GM23248 (cell line): ENCODE data around the gene UBR3. TPM values are rescaled to one million over a fixed set of nuclear protein-coding genes. Genes with fewer than 3 reads are reported as not detected.
A peak's percentile ranks its signal among the peaks of the same experiment; 100 is the strongest.
"Not testable (repeated sequence)": the region's sequence is repeated elsewhere in the genome, so short reads cannot be mapped to it uniquely, and the experiment has no call there.

ENCODE experiments used
- DNase-seq: peaks from one replicate; pipeline ENCODE4 v3.0.0-alpha.2; 2015
- H2AFZ ChIP-seq: fragments of 200-600 bp; sonication (generic); 2 replicates; pipeline ENCODE4 v1.6.1; 2016; ENCODE audit warnings: antibody characterized with exemption
- H3F3A ChIP-seq: fragments of 200-600 bp; sonication (generic); 2 replicates; pipeline ENCODE4 v1.6.1; 2016; ENCODE audit warnings: mild to moderate bottlenecking, antibody characterized with exemption, mixed run types; ENCODE audit not compliant: insufficient read depth
- H3K27ac ChIP-seq: fragments of 200-600 bp; sonication (generic); 2 replicates; pipeline ENCODE4 v1.5.1; 2016; ENCODE audit warnings: mild to moderate bottlenecking
- H3K27me3 ChIP-seq: fragments of 200-600 bp; sonication (generic); replicated peaks from 2 replicates; pipeline ENCODE4 v1.6.1; 2016; ENCODE audit warnings: mild to moderate bottlenecking; ENCODE audit not compliant: insufficient read depth
- H3K36me3 ChIP-seq: fragments of 200-600 bp; sonication (generic); 2 replicates; pipeline ENCODE4 v1.6.1; 2016; ENCODE audit warnings: low read depth, mild to moderate bottlenecking
- H3K4me1 ChIP-seq: fragments of 200-600 bp; sonication (generic); 2 replicates; pipeline ENCODE4 v1.6.1; 2016; ENCODE audit warnings: mild to moderate bottlenecking; ENCODE audit not compliant: insufficient read depth
- H3K4me2 ChIP-seq: fragments of 200-600 bp; sonication (generic); one replicate; pipeline ENCODE4 v1.6.1; 2016; ENCODE audit warnings: mild to moderate bottlenecking; ENCODE audit not compliant: unreplicated experiment
- H3K4me3 ChIP-seq: fragments of 200-600 bp; sonication (generic); 2 replicates; pipeline ENCODE4 v1.5.1; 2016; ENCODE audit warnings: mild to moderate bottlenecking
- H3K79me2 ChIP-seq: fragments of 200-600 bp; sonication (generic); 2 replicates; pipeline ENCODE4 v1.6.1; 2016; ENCODE audit warnings: mild to moderate bottlenecking; ENCODE audit not compliant: insufficient read depth
- H3K9ac ChIP-seq: fragments of 200-600 bp; sonication (generic); 2 replicates; pipeline ENCODE4 v1.6.1; 2016; ENCODE audit warnings: mild to moderate bottlenecking
- H3K9me2 ChIP-seq: fragments of 200-600 bp; sonication (generic); 2 replicates; pipeline ENCODE4 v1.6.1; 2016; ENCODE audit warnings: mixed run types, mild to moderate bottlenecking, moderate library complexity; ENCODE audit not compliant: insufficient read depth
- H3K9me3 ChIP-seq: fragments of 200-600 bp; sonication (generic); one replicate; pipeline ENCODE4 v1.6.1; 2017; ENCODE audit warnings: low read depth
- H4K20me1 ChIP-seq: fragments of 200-600 bp; sonication (generic); 2 replicates; pipeline ENCODE4 v1.6.0; 2016; ENCODE audit not compliant: insufficient read depth
- EZH2 ChIP-seq: fragments of 200-600 bp; sonication (generic); IDR thresholded peaks from 2 replicates; pipeline ENCODE4 v1.6.1; 2018; ENCODE audit warnings: antibody characterized with exemption, mild to moderate bottlenecking; ENCODE audit not compliant: insufficient read depth, poor library complexity, severe bottlenecking
- EZH2phosphoT487 ChIP-seq: fragments of 200-600 bp; sonication (generic); IDR thresholded peaks from 2 replicates; pipeline ENCODE4 v1.6.1; 2018; ENCODE audit warnings: antibody characterized with exemption, moderate library complexity, mild to moderate bottlenecking, low read depth; ENCODE audit not compliant: insufficient read depth
- WGBS, 2 experiments: methylation state at CpG; one replicate each; pipeline ENCODE4 v1.1.6; 2015 to 2017; ENCODE audit warnings: low lambda C conversion rate in 2 of 2, low coverage in 1 of 2; ENCODE audit errors: missing lambda C conversion rate in 2 of 2; 5-methylcytosine and 5-hydroxymethylcytosine counted together
- in situ Hi-C: fragments of 300-500 bp; cut with MboI; formaldehyde crosslinking; loops from 2 replicates; pipeline ENCODE4 v1.15.0; 2020
- polyA plus RNA-seq: library from polyadenylated mRNA; unstranded; fragments of >200 nt; fragmentation: Nextera tagmentation; extraction: Ambion mirVana; gene quantifications from 2 replicates; pipeline ENCODE4 v1.2.1, GENCODE V29; 2016
- total RNA-seq: library from RNA; depleted of rRNA; stranded (reverse); fragments of >200 nt; shearing (Covaris generic); gene quantifications from 2 replicates; pipeline ENCODE4 v1.2.3, GENCODE V29; 2014

The UBR3 gene
- total and polyA plus RNA-seq, 2 experiments from 2014 or later = 8.9 to 22.4 TPM

DNA sequence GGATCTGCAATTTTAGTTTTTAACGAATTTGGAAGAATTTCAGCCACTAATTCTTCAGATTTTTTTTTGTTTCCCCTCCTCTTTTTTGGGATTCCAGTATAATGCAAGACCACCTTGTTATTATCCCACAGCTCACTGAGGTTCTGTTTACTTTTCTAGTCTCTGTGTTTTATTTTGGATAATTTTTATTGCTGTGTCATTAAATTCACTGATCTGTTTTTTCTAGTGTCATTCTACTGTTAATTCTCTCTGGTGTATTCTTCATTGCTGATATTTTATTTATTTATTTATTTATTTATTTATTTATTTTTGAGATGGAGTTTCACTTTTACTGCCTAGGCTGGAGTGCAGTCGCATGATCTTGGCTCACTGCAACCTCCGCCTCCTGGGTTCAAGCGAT is 32.2 kb downstream of the UBR3 start:
- Histone ChIP-seq H3K9ac (no peak overlapping the region), H3K27me3 (no peaks in the 10 kb centered on the region), H3K4me2 (no peak overlapping the region), H3K36me3 (no peaks in the 10 kb centered on the region), H2AFZ (no peak overlapping the region), H4K20me1 (no peaks in the 10 kb centered on the region), H3K27ac (no peak overlapping the region), H3K9me3 (peaks cover 3% of the 10 kb centered on the region), H3K9me2 (no peaks in the 10 kb centered on the region), H3K4me1 (no peaks in the 10 kb centered on the region), H3K79me2 (peaks cover 91% of the 10 kb centered on the region), H3K4me3 (no peak overlapping the region), H3F3A (no peaks in the 10 kb centered on the region)
- DNase-seq = no peak
- in situ Hi-C loops = no loop called here
- no peak for TF ChIP-seq EZH2phosphoT487
- 95 to 99% methylated on average over 4 of the region's 4 CpGs for whole genome bisulfite sequencing, 2 experiments

DNA sequence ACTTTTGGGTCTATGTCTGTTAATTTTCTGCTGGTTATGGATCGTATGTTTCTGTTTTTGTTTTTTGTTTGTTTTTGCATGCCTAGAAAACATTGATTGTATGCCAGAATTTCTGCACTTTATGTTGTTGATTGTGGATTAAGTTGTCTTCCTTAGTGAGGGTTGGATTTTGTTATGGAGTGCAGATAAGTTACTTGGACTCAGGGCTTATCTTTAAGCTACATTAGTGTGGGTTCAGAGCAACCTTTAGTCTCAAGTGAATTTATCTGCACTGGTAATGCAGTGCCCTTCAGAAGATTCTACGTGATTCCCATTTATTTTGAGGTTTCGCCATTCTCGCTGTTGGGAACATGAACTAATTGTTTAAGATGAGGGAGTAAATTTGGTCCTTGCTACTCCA is 32.9 kb downstream of the UBR3 start:
- Histone ChIP-seq H3K4me3 (no peak overlapping the region), H3K4me2 (no peak overlapping the region), H3K27ac (no peak overlapping the region), H3K9me2 (no peaks in the 10 kb centered on the region), H3F3A (no peaks in the 10 kb centered on the region), H3K9ac (no peak overlapping the region), H4K20me1 (0 out of 2 replicates have a peak, but pooled peaks cover under 1% of the 10 kb centered on the region), H3K36me3 (no peaks in the 10 kb centered on the region), H3K4me1 (no peaks in the 10 kb centered on the region; the same call in 1 of the 2 replicates), H2AFZ (no peak overlapping the region), H3K27me3 (no peaks in the 10 kb centered on the region), H3K9me3 (peaks cover 3% of the 10 kb centered on the region), H3K79me2 (peaks cover 91% of the 10 kb centered on the region)
- no peak for DNase-seq
- in situ Hi-C loops = no loop called here
- 91 to 92% methylated on average over 4 of the region's 4 CpGs for WGBS, 2 experiments
- no peak for TF ChIP-seq EZH2
- no peak for TF ChIP-seq EZH2phosphoT487

DNA sequence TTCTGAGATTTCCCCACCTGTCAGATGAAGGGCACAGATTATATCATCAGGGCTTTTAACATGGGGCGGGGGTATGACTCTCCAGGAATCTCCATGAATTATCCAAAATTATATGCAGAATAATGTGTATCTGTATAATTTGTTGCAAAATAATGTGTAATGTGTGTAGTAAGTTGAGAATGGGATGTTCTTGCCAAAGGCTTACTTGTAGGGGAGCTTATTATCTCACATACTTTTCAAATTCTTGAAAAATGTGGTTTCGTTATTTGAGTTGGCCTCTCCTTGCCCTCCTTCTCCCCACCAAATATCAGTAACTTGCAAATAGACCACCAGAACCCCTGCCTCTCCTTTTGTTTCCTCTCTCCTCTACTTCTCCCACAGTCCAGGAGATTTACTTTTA is 35.6 kb downstream of the UBR3 start:
- peaks cover 3% of the 10 kb centered on the region for H3K9me3 ChIP-seq
- H3K4me3 ChIP-seq = no peak overlapping the region
- no peak overlapping the region for H3K9ac ChIP-seq
- H4K20me1 ChIP-seq = 0 out of 2 replicates have a peak, but pooled peaks cover 4% of the 10 kb centered on the region
- no peaks in the 10 kb centered on the region for H3F3A ChIP-seq
- TF ChIP-seq EZH2 = no peak
- no peak for TF ChIP-seq EZH2phosphoT487
- H3K9me2 ChIP-seq = no peaks in the 10 kb centered on the region
- DNase-seq = no peak
- H3K27me3 ChIP-seq = no peaks in the 10 kb centered on the region
- peaks cover 5% of the 10 kb centered on the region for H3K4me1 ChIP-seq
- H3K27ac ChIP-seq = no peak overlapping the region
- peaks cover 100% of the 10 kb centered on the region for H3K79me2 ChIP-seq
- WGBS, 2 experiments = 79 to 81% methylated on average over 2 of the region's 2 CpGs
- in situ Hi-C loops = no loop called here
- no peak overlapping the region for H3K4me2 ChIP-seq
- no peaks in the 10 kb centered on the region for H3K36me3 ChIP-seq
- H2AFZ ChIP-seq = no peak overlapping the region

DNA sequence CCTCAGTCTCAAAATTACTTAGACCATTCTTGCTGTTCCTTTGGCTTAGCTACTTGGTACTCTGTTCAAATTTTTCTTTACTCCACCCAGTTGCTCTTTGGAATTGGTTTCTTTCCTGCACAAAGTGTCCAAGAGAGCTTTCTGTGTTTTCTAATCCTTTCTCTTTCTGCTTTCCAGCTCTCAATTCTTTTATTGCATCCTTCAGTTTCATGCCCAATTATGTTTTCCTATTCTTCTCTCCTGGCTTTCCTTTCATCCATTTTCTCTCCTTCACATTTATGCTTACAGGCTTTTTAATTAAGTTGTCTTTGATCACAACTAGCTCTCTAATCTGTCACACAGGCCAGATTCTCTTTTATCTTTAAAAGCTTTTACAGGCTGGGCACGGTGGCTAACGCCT is 38.2 kb downstream of the UBR3 start:
- no peaks in the 10 kb centered on the region for H3F3A ChIP-seq
- 0 out of 2 replicates have a peak, but pooled peaks cover 4% of the 10 kb centered on the region for H4K20me1 ChIP-seq
- peak overlapping the region; percentile 1 for H3K4me2 ChIP-seq
- H3K27ac ChIP-seq = no peak overlapping the region
- H3K27me3 ChIP-seq = no peaks in the 10 kb centered on the region
- peaks cover 100% of the 10 kb centered on the region for H3K79me2 ChIP-seq
- no peak for TF ChIP-seq EZH2phosphoT487
- no peak for TF ChIP-seq EZH2
- no peaks in the 10 kb centered on the region for H3K36me3 ChIP-seq
- no peak overlapping the region for H3K9ac ChIP-seq
- WGBS, 2 experiments = 13 to 26% methylated on average over 2 of the region's 2 CpGs
- DNase-seq = no peak
- H3K9me2 ChIP-seq = no peaks in the 10 kb centered on the region
- H3K4me3 ChIP-seq = no peak overlapping the region
- in situ Hi-C loops = no loop called here
- no peak overlapping the region for H2AFZ ChIP-seq
- H3K4me1 ChIP-seq = peaks cover 5% of the 10 kb centered on the region
- H3K9me3 ChIP-seq = peaks cover 3% of the 10 kb centered on the region

DNA sequence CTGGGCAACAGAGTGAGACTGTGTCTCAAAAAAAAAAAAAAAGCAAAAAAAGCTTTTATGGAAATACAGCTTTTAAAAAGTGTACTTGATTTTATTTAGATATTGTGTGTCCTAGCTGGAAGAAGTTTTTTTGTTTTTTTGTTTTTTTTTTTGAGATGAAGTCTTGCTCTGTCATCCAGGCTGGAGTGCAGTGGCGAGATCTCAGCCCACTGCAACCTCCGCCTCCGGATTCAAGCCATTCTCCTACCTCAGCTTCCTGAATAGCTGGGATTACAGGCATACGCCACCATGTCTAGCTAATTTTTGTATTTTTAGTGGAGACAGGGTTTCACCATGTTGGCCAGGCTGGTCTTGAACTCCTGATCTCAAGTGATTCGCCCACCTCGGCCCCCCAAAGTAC is 39.0 kb downstream of the UBR3 start:
- H3K4me2 ChIP-seq, H3K4me1 ChIP-seq, H3K27ac ChIP-seq, H2AFZ ChIP-seq, H3F3A ChIP-seq, H3K9me2 ChIP-seq, H3K9ac ChIP-seq, in situ Hi-C loops, H3K9me3 ChIP-seq, H4K20me1 ChIP-seq, H3K36me3 ChIP-seq, H3K4me3 ChIP-seq, H3K27me3 ChIP-seq: not testable (repeated sequence)
- peak; percentile 29 for DNase-seq
- peaks cover 100% of the 10 kb centered on the region for H3K79me2 ChIP-seq
- 84 to 86% methylated on average over 6 of the region's 6 CpGs for WGBS, 2 experiments
